Breast epithelium (tissue), 3 donors: ENCODE data around the gene ELF4.

ENCODE experiments used
- POLR2AphosphoS5 ChIP-seq, 3 donors: sonication (generic); formaldehyde crosslinking; IDR thresholded peaks; one replicate each; pipeline ENCODE4 v1.6.1; 2017; ENCODE audit warnings: antibody characterized with exemption in 3 of 3
- TF ChIP-seq, protein P1 (sequence below), 3 donors: fragments of 450-650 bp; IDR thresholded peaks; one replicate each; pipeline ENCODE4 v1.5.1; 2016 to 2017; ENCODE audit warnings: antibody characterized with exemption in 3 of 3, mild to moderate bottlenecking in 3 of 3, moderate library complexity in 3 of 3

DNA sequence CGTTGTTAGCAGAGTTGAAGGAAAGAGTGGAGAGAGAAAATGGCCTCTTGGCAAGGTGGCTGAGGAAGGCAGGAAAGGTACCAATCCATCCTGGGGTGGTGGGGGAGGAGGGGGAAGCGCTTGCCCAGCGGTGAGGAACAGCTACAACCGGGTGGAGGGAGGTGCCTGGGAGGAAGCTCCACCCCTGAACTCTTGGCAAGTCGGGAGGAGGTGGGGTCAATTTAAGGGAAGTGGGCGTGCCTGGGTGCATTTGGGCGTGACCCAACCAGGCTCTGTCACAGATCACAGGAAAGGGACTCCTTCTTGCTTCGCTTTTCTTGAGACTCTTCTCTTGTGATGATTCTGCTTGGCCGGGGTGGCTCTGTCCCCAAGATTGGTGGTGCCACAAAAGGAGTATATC is 86.2 kb downstream of the ELF4 start:
- TF ChIP-seq, protein P1, sequence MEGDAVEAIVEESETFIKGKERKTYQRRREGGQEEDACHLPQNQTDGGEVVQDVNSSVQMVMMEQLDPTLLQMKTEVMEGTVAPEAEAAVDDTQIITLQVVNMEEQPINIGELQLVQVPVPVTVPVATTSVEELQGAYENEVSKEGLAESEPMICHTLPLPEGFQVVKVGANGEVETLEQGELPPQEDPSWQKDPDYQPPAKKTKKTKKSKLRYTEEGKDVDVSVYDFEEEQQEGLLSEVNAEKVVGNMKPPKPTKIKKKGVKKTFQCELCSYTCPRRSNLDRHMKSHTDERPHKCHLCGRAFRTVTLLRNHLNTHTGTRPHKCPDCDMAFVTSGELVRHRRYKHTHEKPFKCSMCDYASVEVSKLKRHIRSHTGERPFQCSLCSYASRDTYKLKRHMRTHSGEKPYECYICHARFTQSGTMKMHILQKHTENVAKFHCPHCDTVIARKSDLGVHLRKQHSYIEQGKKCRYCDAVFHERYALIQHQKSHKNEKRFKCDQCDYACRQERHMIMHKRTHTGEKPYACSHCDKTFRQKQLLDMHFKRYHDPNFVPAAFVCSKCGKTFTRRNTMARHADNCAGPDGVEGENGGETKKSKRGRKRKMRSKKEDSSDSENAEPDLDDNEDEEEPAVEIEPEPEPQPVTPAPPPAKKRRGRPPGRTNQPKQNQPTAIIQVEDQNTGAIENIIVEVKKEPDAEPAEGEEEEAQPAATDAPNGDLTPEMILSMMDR (IDR thresholded peaks at IDR 0.05), result no peak
- no peak for TF ChIP-seq POLR2AphosphoS5 (IDR thresholded peaks at IDR 0.05)
